ENCODE measurements around the gene USH2A. TPM values are rescaled to one million over a fixed set of nuclear protein-coding genes. Genes with fewer than 3 reads are reported as not detected.
A peak's percentile ranks its signal among the peaks of the same experiment; 100 is the strongest.

USH2A gene
- polyA plus RNA-seq, 2 of the 4 experiments (the other 2 are of a cell fraction) = not detected

DNA sequence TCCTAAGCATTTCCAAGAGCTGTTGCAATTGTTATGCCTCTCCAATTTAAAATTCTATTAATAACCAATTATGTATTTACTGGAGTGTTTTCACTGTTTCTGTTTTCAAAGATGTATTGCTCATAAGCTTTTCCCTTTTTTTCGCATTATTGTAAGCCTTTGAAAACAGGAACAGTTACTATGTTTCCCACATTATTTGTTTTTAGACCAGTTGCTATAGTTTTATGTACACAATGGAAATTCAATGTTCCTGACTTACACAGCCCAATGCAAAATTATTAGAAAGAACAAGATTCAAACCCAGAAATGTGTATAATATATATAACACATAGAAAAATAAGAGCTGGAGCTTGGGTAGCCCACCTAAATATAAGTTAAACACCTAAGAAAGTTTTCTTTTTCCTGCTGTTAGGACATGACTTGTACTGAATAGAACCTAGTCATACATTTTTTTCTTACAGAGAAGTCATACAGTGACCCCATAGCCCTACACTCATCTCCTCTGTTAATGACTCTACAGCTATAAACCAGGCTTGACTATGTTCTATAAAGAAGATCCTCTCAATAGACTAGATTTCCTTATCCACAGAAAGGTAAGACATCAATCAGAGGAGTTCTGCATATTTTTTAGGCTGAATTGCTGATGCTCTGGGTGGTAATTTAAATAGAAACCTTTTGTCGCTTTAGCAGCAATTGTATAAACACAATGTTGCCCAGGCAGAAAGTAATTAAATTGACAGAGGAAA lies 299.6 kb downstream of the USH2A start:
- H3K4me1 ChIP-seq = no peaks in the 10 kb centered on the region
- no peak overlapping the region for H3K4me3 ChIP-seq
- POLR2A ChIA-PET = no interaction called here
- H3K4me2 ChIP-seq = no peak overlapping the region
- DNase-seq (ENCODE audit: low read depth in 1 of 2, low spot score in 1 of 2) (no peak), ATAC-seq (no peak), FAIRE-seq (no peak)
- TF ChIP-seq, protein P1, sequence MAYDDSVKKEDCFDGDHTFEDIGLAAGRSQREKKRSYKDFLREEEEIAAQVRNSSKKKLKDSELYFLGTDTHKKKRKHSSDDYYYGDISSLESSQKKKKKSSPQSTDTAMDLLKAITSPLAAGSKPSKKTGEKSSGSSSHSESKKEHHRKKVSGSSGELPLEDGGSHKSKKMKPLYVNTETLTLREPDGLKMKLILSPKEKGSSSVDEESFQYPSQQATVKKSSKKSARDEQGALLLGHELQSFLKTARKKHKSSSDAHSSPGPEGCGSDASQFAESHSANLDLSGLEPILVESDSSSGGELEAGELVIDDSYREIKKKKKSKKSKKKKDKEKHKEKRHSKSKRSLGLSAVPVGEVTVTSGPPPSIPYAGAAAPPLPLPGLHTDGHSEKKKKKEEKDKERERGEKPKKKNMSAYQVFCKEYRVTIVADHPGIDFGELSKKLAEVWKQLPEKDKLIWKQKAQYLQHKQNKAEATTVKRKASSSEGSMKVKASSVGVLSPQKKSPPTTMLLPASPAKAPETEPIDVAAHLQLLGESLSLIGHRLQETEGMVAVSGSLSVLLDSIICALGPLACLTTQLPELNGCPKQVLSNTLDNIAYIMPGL (CRISPR knock-in tag; IDR thresholded peaks at IDR 0.05; ENCODE audit: borderline replicate concordance) = no peak
- no peak for TF ChIP-seq MAFK (IDR thresholded peaks at IDR 0.05; ENCODE audit: partially characterized antibody)
- no peak for TF ChIP-seq GATA3 (IDR thresholded peaks at IDR 0.05; ENCODE audit: borderline replicate concordance)
- no peak for TF ChIP-seq RAD21 (conservative IDR thresholded peaks at IDR 0.05 in 1 of 2, IDR thresholded peaks at IDR 0.05 in 1 of 2)
- TF ChIP-seq, protein P2, sequence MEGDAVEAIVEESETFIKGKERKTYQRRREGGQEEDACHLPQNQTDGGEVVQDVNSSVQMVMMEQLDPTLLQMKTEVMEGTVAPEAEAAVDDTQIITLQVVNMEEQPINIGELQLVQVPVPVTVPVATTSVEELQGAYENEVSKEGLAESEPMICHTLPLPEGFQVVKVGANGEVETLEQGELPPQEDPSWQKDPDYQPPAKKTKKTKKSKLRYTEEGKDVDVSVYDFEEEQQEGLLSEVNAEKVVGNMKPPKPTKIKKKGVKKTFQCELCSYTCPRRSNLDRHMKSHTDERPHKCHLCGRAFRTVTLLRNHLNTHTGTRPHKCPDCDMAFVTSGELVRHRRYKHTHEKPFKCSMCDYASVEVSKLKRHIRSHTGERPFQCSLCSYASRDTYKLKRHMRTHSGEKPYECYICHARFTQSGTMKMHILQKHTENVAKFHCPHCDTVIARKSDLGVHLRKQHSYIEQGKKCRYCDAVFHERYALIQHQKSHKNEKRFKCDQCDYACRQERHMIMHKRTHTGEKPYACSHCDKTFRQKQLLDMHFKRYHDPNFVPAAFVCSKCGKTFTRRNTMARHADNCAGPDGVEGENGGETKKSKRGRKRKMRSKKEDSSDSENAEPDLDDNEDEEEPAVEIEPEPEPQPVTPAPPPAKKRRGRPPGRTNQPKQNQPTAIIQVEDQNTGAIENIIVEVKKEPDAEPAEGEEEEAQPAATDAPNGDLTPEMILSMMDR (IDR thresholded peaks at IDR 0.05) = no peak
- TF ChIP-seq, protein P3, sequence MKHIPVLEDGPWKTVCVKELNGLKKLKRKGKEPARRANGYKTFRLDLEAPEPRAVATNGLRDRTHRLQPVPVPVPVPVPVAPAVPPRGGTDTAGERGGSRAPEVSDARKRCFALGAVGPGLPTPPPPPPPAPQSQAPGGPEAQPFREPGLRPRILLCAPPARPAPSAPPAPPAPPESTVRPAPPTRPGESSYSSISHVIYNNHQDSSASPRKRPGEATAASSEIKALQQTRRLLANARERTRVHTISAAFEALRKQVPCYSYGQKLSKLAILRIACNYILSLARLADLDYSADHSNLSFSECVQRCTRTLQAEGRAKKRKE (CRISPR knock-in tag; IDR thresholded peaks at IDR 0.05; ENCODE audit: low read depth) = no peak
- no peak for TF ChIP-seq ZC3H11A (IDR thresholded peaks at IDR 0.05)
- no peak overlapping the region for H3K27ac ChIP-seq
- CTCF ChIA-PET = no interaction called here
- WGBS (ENCODE audit: missing lambda C conversion rate) = 41% methylated on average over 2 of the region's 2 CpGs
- no peaks in the 10 kb centered on the region for H3K9me3 ChIP-seq

DNA sequence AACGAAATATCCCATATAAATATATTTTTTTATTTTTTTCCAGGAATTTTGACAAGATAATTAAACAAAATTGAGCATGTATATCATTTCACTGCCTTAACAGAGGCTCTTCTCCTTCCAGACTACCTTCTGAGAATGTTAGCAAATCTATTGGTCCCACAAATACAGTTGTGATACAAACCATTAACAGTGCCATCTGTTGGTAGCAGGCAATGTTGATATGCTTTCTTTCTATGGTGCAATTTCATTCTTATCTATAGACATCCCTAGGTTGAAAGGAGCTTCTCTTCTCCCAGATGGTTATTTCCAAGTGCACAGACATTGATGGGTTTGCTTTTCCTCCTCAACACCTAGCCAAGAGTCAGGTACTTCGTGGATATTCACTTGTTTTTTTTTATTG lies 303.6 kb downstream of the USH2A start:
- DNase-seq (ENCODE audit: low read depth in 1 of 2, low spot score in 1 of 2) (peak; percentile 2 to 39), FAIRE-seq (no peak), ATAC-seq (peak; percentile 43 to 79; a peak in 2 of 6 replicates)
- TF ChIP-seq CBX2 (IDR thresholded peaks at IDR 0.05; ENCODE audit: borderline replicate concordance, low read depth) = no peak
- TF ChIP-seq PHF8 (IDR thresholded peaks at IDR 0.05; ENCODE audit: borderline replicate concordance, low read depth) = no peak
- TF ChIP-seq CEBPB (IDR thresholded peaks at IDR 0.05) = 0 out of 4 replicates have a peak, but pooled peaks of 1 of the 2 experiments have one; percentile 20
- TF ChIP-seq HOXA7 (CRISPR knock-in tag; IDR thresholded peaks at IDR 0.05) = no peak
- no peak for TF ChIP-seq ZNF302 (CRISPR knock-in tag; IDR thresholded peaks at IDR 0.05)
- TF ChIP-seq RAD21 (conservative IDR thresholded peaks at IDR 0.05 in 1 of 2, IDR thresholded peaks at IDR 0.05 in 1 of 2) = peak in 1 of 2 experiments; percentile 27; a peak in 2 of 5 replicates
- TF ChIP-seq SMC3 (IDR thresholded peaks at IDR 0.05) = 0 out of 3 replicates have a peak, but pooled peaks have one; percentile 18
- no peak for TF ChIP-seq MAZ (IDR thresholded peaks at IDR 0.05; ENCODE audit: borderline replicate concordance, low read depth, low read length)
- no peak for TF ChIP-seq MYC (IDR thresholded peaks at IDR 0.05; ENCODE audit: borderline replicate concordance, low read length)
- no peak for TF ChIP-seq FOSB (CRISPR knock-in tag; IDR thresholded peaks at IDR 0.05)
- TF ChIP-seq, protein P2 (IDR thresholded peaks at IDR 0.05) = peak; percentile 48
- no peak overlapping the region for H3K4me2 ChIP-seq
- H3K4me1 ChIP-seq = no peaks in the 10 kb centered on the region
- ChIA-PET POLR2A (no interaction called here), CTCF (interaction anchor here (0.7 to 1.4 kb wide), 6 partner anchors 10 to 260 kb away, joined by 3 to 4 read pairs (median 3); no protein-coding TSS in a partner anchor)
- H3K4me3 ChIP-seq = no peak overlapping the region
- no peaks in the 10 kb centered on the region for H3K9me3 ChIP-seq
- 1% methylated on average over 2 of the region's 2 CpGs for WGBS (ENCODE audit: missing lambda C conversion rate)
- no peak overlapping the region for H3K27ac ChIP-seq
